ENCODE data around the gene KNDC1. TPM values are rescaled to one million over a fixed set of nuclear protein-coding genes. Genes with fewer than 3 reads are reported as not detected.
"Not testable (repeated sequence)": the region's sequence is repeated elsewhere in the genome, so short reads cannot be mapped to it uniquely, and the experiment has no call there.

The KNDC1 gene
- total RNA-seq, 1 experiment from 2014 or later: 1.7 TPM

DNA sequence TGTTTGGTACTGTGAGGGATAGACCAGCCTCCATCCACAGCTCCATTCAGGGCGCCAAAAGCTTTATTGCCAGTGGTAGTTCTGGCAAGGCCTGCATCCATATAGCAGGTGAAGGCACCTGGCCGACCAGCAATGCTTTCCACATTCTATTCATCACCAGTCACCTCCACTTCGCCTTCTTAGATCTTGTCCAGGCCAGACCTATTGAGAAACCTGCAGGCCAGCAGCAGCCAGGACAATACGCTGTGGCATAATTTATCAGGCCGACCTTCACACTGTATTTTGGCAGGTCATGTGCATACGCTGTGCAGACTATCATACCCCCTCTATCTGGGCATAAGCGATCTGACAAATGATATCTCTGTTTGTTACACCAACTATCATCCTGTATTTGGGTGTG lies 15.2 kb upstream of the KNDC1 start:
- POLR2A ChIA-PET (ENCODE audit: unreplicated experiment): no interaction called here
- Histone ChIP-seq H3K4me2 (no peak overlapping the region), H3K36me3 (ENCODE audit: low read depth) (no peaks in the 10 kb centered on the region), H3K27ac (no peak overlapping the region), H3K4me1 (replicated peaks; ENCODE audit: insufficient read depth) (no peaks in the 10 kb centered on the region), H3K9me2 (ENCODE audit: insufficient read depth) (no peaks in the 10 kb centered on the region), H3F3A (ENCODE audit: insufficient read depth, low read depth) (no peaks in the 10 kb centered on the region), H3K79me2 (ENCODE audit: low read depth) (no peaks in the 10 kb centered on the region), H4K20me1 (ENCODE audit: insufficient read depth) (no peaks in the 10 kb centered on the region), H3K4me3 (no peak overlapping the region), H3K9me3 (ENCODE audit: insufficient read depth, low read depth) (no peaks in the 10 kb centered on the region), H3K27me3 (ENCODE audit: insufficient read depth, low read depth) (peaks cover 39% of the 10 kb centered on the region; the same call in 1 of the 2 replicates), H2AFZ (no peak overlapping the region)
- BruUV-seq (replicated peaks): no TSS peak
- CTCF ChIA-PET: no interaction called here
- TF ChIP-seq EZH2 (IDR thresholded peaks at IDR 0.05; ENCODE audit: low read depth): no peak
- TF ChIP-seq, protein P1, sequence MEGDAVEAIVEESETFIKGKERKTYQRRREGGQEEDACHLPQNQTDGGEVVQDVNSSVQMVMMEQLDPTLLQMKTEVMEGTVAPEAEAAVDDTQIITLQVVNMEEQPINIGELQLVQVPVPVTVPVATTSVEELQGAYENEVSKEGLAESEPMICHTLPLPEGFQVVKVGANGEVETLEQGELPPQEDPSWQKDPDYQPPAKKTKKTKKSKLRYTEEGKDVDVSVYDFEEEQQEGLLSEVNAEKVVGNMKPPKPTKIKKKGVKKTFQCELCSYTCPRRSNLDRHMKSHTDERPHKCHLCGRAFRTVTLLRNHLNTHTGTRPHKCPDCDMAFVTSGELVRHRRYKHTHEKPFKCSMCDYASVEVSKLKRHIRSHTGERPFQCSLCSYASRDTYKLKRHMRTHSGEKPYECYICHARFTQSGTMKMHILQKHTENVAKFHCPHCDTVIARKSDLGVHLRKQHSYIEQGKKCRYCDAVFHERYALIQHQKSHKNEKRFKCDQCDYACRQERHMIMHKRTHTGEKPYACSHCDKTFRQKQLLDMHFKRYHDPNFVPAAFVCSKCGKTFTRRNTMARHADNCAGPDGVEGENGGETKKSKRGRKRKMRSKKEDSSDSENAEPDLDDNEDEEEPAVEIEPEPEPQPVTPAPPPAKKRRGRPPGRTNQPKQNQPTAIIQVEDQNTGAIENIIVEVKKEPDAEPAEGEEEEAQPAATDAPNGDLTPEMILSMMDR (conservative IDR thresholded peaks at IDR 0.05): no peak
- no peak for DNase-seq
- intact Hi-C loops (cut with micrococcal nuclease; ENCODE audit: unreplicated experiment): loop anchor here (10.0 kb wide), 1 partner anchor 160 kb away; the partner anchor contains the start of genes TUBGCP2 and ZNF511

DNA sequence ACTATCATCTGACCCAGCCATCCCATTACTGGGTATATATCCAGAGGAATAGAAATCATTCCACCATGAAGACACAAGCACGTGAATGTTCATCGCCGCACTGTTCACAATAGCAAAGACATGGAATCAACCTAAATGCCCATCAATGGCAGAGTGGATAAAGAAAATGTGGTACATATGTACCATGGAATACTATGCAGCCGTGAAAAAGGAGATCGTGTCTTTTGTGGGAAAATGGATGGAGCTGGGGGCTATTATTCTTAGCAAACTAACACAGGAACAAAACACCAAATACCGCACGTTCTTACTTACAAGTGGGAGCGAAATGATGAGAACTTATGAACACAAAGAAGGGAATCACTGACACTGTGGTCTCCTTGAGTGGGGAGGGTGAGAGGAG lies 9.8 kb upstream of the KNDC1 start:
- Histone ChIP-seq H3K27ac (no peak overlapping the region), H3K36me3 (ENCODE audit: low read depth) (no peaks in the 10 kb centered on the region), H3K79me2 (ENCODE audit: low read depth) (no peaks in the 10 kb centered on the region), H3K9me2 (ENCODE audit: insufficient read depth) (no peaks in the 10 kb centered on the region), H2AFZ (no peak overlapping the region), H3K4me3 (no peak overlapping the region), H3K27me3 (ENCODE audit: insufficient read depth, low read depth) (peaks cover 59% of the 10 kb centered on the region), H3K9me3 (ENCODE audit: insufficient read depth, low read depth) (no peaks in the 10 kb centered on the region), H3K4me1 (replicated peaks; ENCODE audit: insufficient read depth) (no peaks in the 10 kb centered on the region), H3F3A (ENCODE audit: insufficient read depth, low read depth) (no peaks in the 10 kb centered on the region), H4K20me1 (ENCODE audit: insufficient read depth) (no peaks in the 10 kb centered on the region), H3K4me2 (no peak overlapping the region)
- TF ChIP-seq, protein P1 (conservative IDR thresholded peaks at IDR 0.05): no peak
- no peak for TF ChIP-seq EZH2 (IDR thresholded peaks at IDR 0.05; ENCODE audit: low read depth)
- no peak for DNase-seq
- intact Hi-C loops (cut with micrococcal nuclease; ENCODE audit: unreplicated experiment): no loop called here
- POLR2A ChIA-PET (ENCODE audit: unreplicated experiment): no interaction called here
- CTCF ChIA-PET: no interaction called here
- no TSS peak for BruUV-seq (replicated peaks)

DNA sequence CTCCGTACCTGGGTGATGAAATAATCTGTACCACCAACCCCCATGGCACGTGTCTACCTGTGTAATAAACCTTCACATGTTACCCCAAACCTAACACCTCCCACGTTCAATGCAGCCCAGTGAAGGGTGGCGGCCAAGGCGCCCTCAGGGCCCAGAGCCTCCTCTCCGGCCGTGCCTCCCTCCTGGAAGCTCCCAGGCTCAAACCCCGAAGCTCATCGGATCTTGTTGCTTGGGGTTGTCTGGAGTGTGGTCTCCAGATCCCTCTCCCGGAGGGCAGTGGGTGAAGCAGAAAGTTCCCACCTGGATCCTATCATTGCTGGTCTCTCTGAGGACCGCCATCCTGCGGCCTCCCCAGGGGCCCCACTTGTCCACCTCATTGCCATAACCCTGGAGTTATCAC lies 9.4 kb upstream of the KNDC1 start:
- no TSS peak for BruUV-seq (replicated peaks)
- DNase-seq: no peak
- no peaks in the 10 kb centered on the region for H3K9me3 ChIP-seq (ENCODE audit: insufficient read depth, low read depth)
- no peaks in the 10 kb centered on the region for H3K79me2 ChIP-seq (ENCODE audit: low read depth)
- CTCF ChIA-PET: no interaction called here
- H3K4me3 ChIP-seq: no peak overlapping the region
- H2AFZ ChIP-seq: no peak overlapping the region
- no peaks in the 10 kb centered on the region for H3K36me3 ChIP-seq (ENCODE audit: low read depth)
- no peaks in the 10 kb centered on the region for H3K4me1 ChIP-seq (replicated peaks; ENCODE audit: insufficient read depth)
- H3K4me2 ChIP-seq: no peak overlapping the region
- no peaks in the 10 kb centered on the region for H3F3A ChIP-seq (ENCODE audit: insufficient read depth, low read depth)
- no peak overlapping the region for H3K27ac ChIP-seq
- no peaks in the 10 kb centered on the region for H3K9me2 ChIP-seq (ENCODE audit: insufficient read depth)
- POLR2A ChIA-PET (ENCODE audit: unreplicated experiment): interaction anchor here (0.6 kb wide), 1 partner anchor 27 kb away, joined by 5 read pairs; no protein-coding TSS in a partner anchor
- intact Hi-C loops (cut with micrococcal nuclease; ENCODE audit: unreplicated experiment): no loop called here
- no peaks in the 10 kb centered on the region for H4K20me1 ChIP-seq (ENCODE audit: insufficient read depth)
- H3K27me3 ChIP-seq (ENCODE audit: insufficient read depth, low read depth): peaks cover 59% of the 10 kb centered on the region
- no peak for TF ChIP-seq EZH2 (IDR thresholded peaks at IDR 0.05; ENCODE audit: low read depth)
- TF ChIP-seq, protein P1 (conservative IDR thresholded peaks at IDR 0.05): no peak

DNA sequence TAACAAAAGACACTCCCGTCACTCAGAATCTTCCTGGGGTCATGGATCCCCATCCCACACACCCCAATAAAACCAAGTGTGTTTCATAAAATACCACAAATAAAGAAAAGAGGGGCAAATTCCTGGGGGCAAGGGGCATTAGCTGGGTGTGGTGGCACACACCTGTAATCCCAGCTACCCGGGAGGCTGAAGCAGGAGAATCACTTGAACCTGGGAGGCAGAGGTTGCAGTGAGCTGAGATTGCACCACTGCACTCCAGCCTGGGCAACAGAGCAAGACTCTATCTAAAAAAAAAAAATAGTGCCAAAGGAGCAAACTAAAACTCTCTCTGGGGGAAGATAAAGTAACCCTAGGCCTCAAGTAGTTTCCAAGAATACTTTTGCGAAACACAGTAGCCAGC lies 8.9 kb upstream of the KNDC1 start:
- H3K4me3 ChIP-seq; intact Hi-C loops (cut with micrococcal nuclease; ENCODE audit: unreplicated experiment); H3F3A ChIP-seq (ENCODE audit: insufficient read depth, low read depth); H4K20me1 ChIP-seq (ENCODE audit: insufficient read depth); DNase-seq; CTCF ChIA-PET; H3K79me2 ChIP-seq (ENCODE audit: low read depth); H2AFZ ChIP-seq; H3K27ac ChIP-seq; H3K4me1 ChIP-seq (replicated peaks; ENCODE audit: insufficient read depth); H3K9me2 ChIP-seq (ENCODE audit: insufficient read depth); H3K36me3 ChIP-seq (ENCODE audit: low read depth); H3K9me3 ChIP-seq (ENCODE audit: insufficient read depth, low read depth); H3K4me2 ChIP-seq; BruUV-seq (replicated peaks): not testable (repeated sequence)
- H3K27me3 ChIP-seq (ENCODE audit: insufficient read depth, low read depth): peaks cover 59% of the 10 kb centered on the region
- POLR2A ChIA-PET (ENCODE audit: unreplicated experiment): interaction anchor here (0.6 kb wide), 1 partner anchor 27 kb away, joined by 5 read pairs; no protein-coding TSS in a partner anchor
